K562 (cell line): ENCODE data around the gene DPP3. TPM values are rescaled to one million over a fixed set of nuclear protein-coding genes. Genes with fewer than 3 reads are reported as not detected.

Experiments used
- ATAC-seq: fragments of 200-7000 bp; cut with Tn5 transposase; 3 replicates; pipeline ENCODE4 v1.9.1; 2020; ENCODE audit warnings: moderate library complexity
- BruUV-seq: library from RNA; stranded (reverse); fragments of 400-500 nt; replicated peaks from 2 replicates; lab custom pipeline; 2021; lab: Mats Ljungman, UMichigan
- CTCF ChIA-PET: fragments of 300-600 bp; formaldehyde crosslinking; extraction: SDS; loops from one replicate; lab custom pipeline; 2021; ENCODE audit warnings: low intra/inter-chr PET ratio; lab: Yijun Ruan, JAX
- POLR2A ChIA-PET: fragments of 300-600, 350-650 bp; sonication (Branson Sonifier 250); formaldehyde crosslinking; extraction: SDS; loops from one replicate; lab custom pipeline; 2021; ENCODE audit warnings: antibody characterized with exemption, inconsistent platforms; lab: Yijun Ruan, JAX
- DNase-seq, 4 experiments: peaks; one replicate each; pipeline versions ENCODE4 v3.0.0 to v3.0.0-alpha.2; 2011 to 2018; ENCODE audit warnings: low spot score in 3 of 4, mixed read lengths in 3 of 4; ENCODE audit errors: extremely low read depth in 1 of 4
- FAIRE-seq: peaks from 2 replicates; lab custom pipeline; 2011; peaks lifted over from hg19 to GRCh38; lab: Jason Lieb, UNC
- H2AFZ ChIP-seq: 2 replicates; pipeline ENCODE4 v1.6.0; 2011; ENCODE audit warnings: low read depth, low read length, control low read depth, inconsistent platforms
- H3K27ac ChIP-seq: fragments of 200-600 bp; 3 replicates; pipeline ENCODE4 v1.8.0; 2011; ENCODE audit warnings: low read depth, mild to moderate bottlenecking, control low read depth, inconsistent platforms, low read length, moderate library complexity, mixed read lengths; ENCODE audit errors: extremely low read depth
- H3K27me3 ChIP-seq, 2 experiments: fragments of 300-600 bp in 1 of 2; 2 replicates in 1 of 2; 3 replicates in 1 of 2; pipeline versions ENCODE4 v1.6.0 to v1.8.0; 2011; ENCODE audit warnings: inconsistent platforms in 2 of 2, low read length in 2 of 2, mild to moderate bottlenecking in 1 of 2, mixed read lengths in 1 of 2, moderate library complexity in 1 of 2; ENCODE audit not compliant: control insufficient read depth in 2 of 2, insufficient read depth in 2 of 2
- H3K36me3 ChIP-seq: fragments of 300-600 bp; 3 replicates; pipeline ENCODE4 v1.8.0; 2011; ENCODE audit warnings: mild to moderate bottlenecking, low read length, inconsistent platforms; ENCODE audit not compliant: control insufficient read depth, insufficient read depth
- H3K4me1 ChIP-seq, 2 experiments: fragments of 200-600 bp in 1 of 2; replicated peaks in 1 of 2; 2 replicates in 1 of 2; 3 replicates in 1 of 2; pipeline versions ENCODE4 v1.5.1 to v1.8.0; 2011; ENCODE audit warnings: inconsistent platforms in 2 of 2, low read length in 2 of 2, mild to moderate bottlenecking in 1 of 2, mixed read lengths in 1 of 2, moderate library complexity in 1 of 2; ENCODE audit not compliant: control insufficient read depth in 2 of 2, insufficient read depth in 2 of 2
- H3K4me2 ChIP-seq: 2 replicates; pipeline ENCODE4 v1.6.1; 2011; ENCODE audit warnings: low read length, control low read depth, inconsistent platforms, mixed read lengths; ENCODE audit not compliant: insufficient read depth
- H3K4me3 ChIP-seq: fragments of 200-600 bp; sonication (generic), shearing (Covaris generic); 2 replicates; pipeline ENCODE4 v1.5.1; 2016; ENCODE audit warnings: control low read depth, inconsistent platforms
- H3K79me2 ChIP-seq: fragments of 200-600 bp; 3 replicates; pipeline ENCODE4 v1.8.0; 2011; ENCODE audit warnings: low read length, inconsistent platforms; ENCODE audit not compliant: control insufficient read depth, insufficient read depth
- H3K9ac ChIP-seq, 2 experiments: 2 replicates each; pipeline versions ENCODE4 v1.6.0 to v1.6.1; 2011; ENCODE audit warnings: low read depth in 2 of 2, low read length in 2 of 2, control low read depth in 1 of 2, inconsistent platforms in 1 of 2, mild to moderate bottlenecking in 1 of 2, mixed read lengths in 1 of 2; ENCODE audit not compliant: insufficient read depth in 1 of 2
- H3K9me1 ChIP-seq: one replicate; pipeline ENCODE4 v1.6.0; 2011; ENCODE audit warnings: inconsistent platforms, mild to moderate bottlenecking, low read length, moderate library complexity; ENCODE audit not compliant: control insufficient read depth, insufficient read depth
- H3K9me3 ChIP-seq: replicated peaks from 2 replicates; pipeline ENCODE4 v1.5.1; 2011; ENCODE audit warnings: low read depth, low read length, inconsistent platforms; ENCODE audit not compliant: control insufficient read depth, insufficient read depth
- H4K20me1 ChIP-seq: replicated peaks from 2 replicates; pipeline ENCODE4 v1.6.1; 2011; ENCODE audit warnings: low read length, inconsistent platforms, mixed read lengths; ENCODE audit not compliant: control insufficient read depth, insufficient read depth
- CC2D1A ChIP-seq: fragments of 450-650 bp; IDR thresholded peaks from 2 replicates; pipeline ENCODE4 v1.6.1; 2017; ENCODE audit warnings: mild to moderate bottlenecking
- CHD4 ChIP-seq: fragments of 200-600 bp; sonication (generic); IDR thresholded peaks from 3 replicates; pipeline ENCODE4 v1.6.1; 2012; ENCODE audit warnings: low read depth, mild to moderate bottlenecking, mixed read lengths, low read length, inconsistent platforms; ENCODE audit not compliant: insufficient read depth, insufficient replicate concordance, poor library complexity, severe bottlenecking
- EHMT2 ChIP-seq: fragments of 450-650 bp; IDR thresholded peaks from 2 replicates; pipeline ENCODE4 v1.6.1; 2018; ENCODE audit warnings: antibody characterized with exemption
- FOS ChIP-seq: IDR thresholded peaks from 3 replicates; pipeline ENCODE4 v1.6.1; 2011; ENCODE audit not compliant: insufficient read length; ENCODE audit errors: extremely low read depth
- IRF1 ChIP-seq: sonication (generic); formaldehyde crosslinking; IDR thresholded peaks from 2 replicates; pipeline ENCODE4 v1.8.0; 2022; ENCODE audit warnings: missing genetic modification reagents, mild to moderate bottlenecking, borderline replicate concordance
- NEUROD1 ChIP-seq: fragments of 150-350 bp; IDR thresholded peaks from 2 replicates; pipeline ENCODE4 v1.6.1; 2014; ENCODE audit warnings: borderline replicate concordance, low read length, low read depth; ENCODE audit not compliant: partially characterized antibody
- NR0B1 ChIP-seq: fragments of 450-650 bp; IDR thresholded peaks from one replicate; pipeline ENCODE4 v1.6.1; 2018; ENCODE audit warnings: mild to moderate bottlenecking, moderate library complexity; ENCODE audit not compliant: partially characterized antibody
- POLR3G ChIP-seq: IDR thresholded peaks from 2 replicates; pipeline ENCODE4 v1.6.1; 2011; ENCODE audit not compliant: insufficient read length, insufficient replicate concordance; ENCODE audit errors: extremely low read depth
- PTRF ChIP-seq: fragments of 450-650 bp; IDR thresholded peaks from 2 replicates; pipeline ENCODE4 v1.6.1; 2016; ENCODE audit warnings: mild to moderate bottlenecking, missing genetic modification characterization, missing compliant biosample characterization
- PURB ChIP-seq: sonication (generic); formaldehyde crosslinking; IDR thresholded peaks from 2 replicates; pipeline ENCODE4 v1.9.0; 2021; ENCODE audit warnings: low read depth, mild to moderate bottlenecking, missing genetic modification reagents
- SMAD3 ChIP-seq: fragments of 450-650 bp; formaldehyde crosslinking; conservative IDR thresholded peaks from 2 replicates; pipeline ENCODE4 v1.4.0; 2020; ENCODE audit warnings: mild to moderate bottlenecking
- SMARCA4 ChIP-seq: fragments of 450-650 bp; IDR thresholded peaks from 2 replicates; pipeline ENCODE4 v1.6.1; 2016
- SMC3 ChIP-seq: conservative IDR thresholded peaks from 2 replicates; pipeline ENCODE4 v1.6.1; 2011; ENCODE audit warnings: low read depth, low read length, improper control_type of control experiment; ENCODE audit not compliant: insufficient read depth
- SRSF3 ChIP-seq: fragments of 200-400 bp; formaldehyde crosslinking; IDR thresholded peaks from 2 replicates; pipeline ENCODE4 v1.6.1; 2016; ENCODE audit warnings: mild to moderate bottlenecking, low read length, moderate library complexity; ENCODE audit not compliant: insufficient read depth
- THRAP3 ChIP-seq: fragments of 450-650 bp; IDR thresholded peaks from 2 replicates; pipeline ENCODE4 v1.6.1; 2016; ENCODE audit warnings: mild to moderate bottlenecking, inconsistent platforms, borderline replicate concordance
- TRIM28 ChIP-seq: fragments of 450-650 bp; IDR thresholded peaks from 2 replicates; pipeline ENCODE4 v1.6.1; 2017
- ZNF146 ChIP-seq: IDR thresholded peaks from one replicate; pipeline ENCODE4 v1.6.1; 2018; ENCODE audit warnings: missing compliant biosample characterization; ENCODE audit not compliant: unreplicated experiment
- WGBS: fragments of 100-300 bp; shearing (Covaris generic); methylation state at CpG from one replicate; pipeline ENCODE4 v1.1.6; 2016; ENCODE audit warnings: low coverage, mixed read lengths; ENCODE audit not compliant: insufficient coverage; ENCODE audit errors: missing lambda C conversion rate; 5-methylcytosine and 5-hydroxymethylcytosine counted together
- in situ Hi-C: fragments of 300-500 bp; cut with MboI; formaldehyde crosslinking; loops from 4 replicates; pipeline ENCODE4 v1.15.0; 2018; ENCODE audit warnings: inconsistent platforms, mixed read lengths
- intact Hi-C: fragments of 100-400 bp; cut with micrococcal nuclease; formaldehyde crosslinking; loops from 2 replicates; pipeline ENCODE4 v1.14.2; 2022
- polyA plus RNA-seq, 8 experiments: library from polyadenylated mRNA; depleted of rRNA in 4 of 8; stranded (reverse) in 5 of 8; unstranded in 3 of 8; fragments of >200 nt; fragmentation: Nextera tagmentation in 2 of 8; fragmentation: Illumina TruSeq in 1 of 8; extraction: Ambion mirVana in 2 of 8; extraction: Trizol in 1 of 8; gene quantifications; 2 replicates each; pipeline versions ENCODE4 v1.2.1 to v1.2.3, GENCODE V29; 2011 to 2014; ENCODE audit warnings: inconsistent platforms in 1 of 8, missing spikeins in 1 of 8
- total RNA-seq, 7 experiments: library from RNA; depleted of rRNA in 6 of 7; stranded (reverse); fragments of >200 nt in 6 of 7; fragmentation: Illumina TruSeq in 2 of 7; extraction: Trizol in 2 of 7; gene quantifications; 2 replicates each; pipeline versions ENCODE4 v1.2.1 to v1.2.3, GENCODE V29; 2011 to 2021; ENCODE audit warnings: low replicate concordance in 1 of 7

DPP3 gene
- total and polyA plus RNA-seq, 9 of the 15 experiments (the other 6 are each of a cell fraction or from before 2014, with no cell fraction given) = 3.7 to 69.2 (median 43.3) TPM

- CTCF ChIA-PET = interaction anchor here (0.7 kb wide), 1 partner anchor 58 kb away, joined by 6 read pairs; no protein-coding TSS in a partner anchor
- H3K4me2 ChIP-seq = peak overlapping the region; percentile 69
- POLR2A ChIA-PET = interaction anchor here (0.6 to 2.6 kb wide), 6 partner anchors 12 to 850 kb away, joined by 3 to 18 read pairs (median 4); partner anchors contain the start of genes DPP3 and MRPL11
- ATAC-seq (peak; percentile 67), DNase-seq (peak in 2 of 4 experiments; percentile 51 to 62), FAIRE-seq (no peak)
- H4K20me1 ChIP-seq = peaks cover 4% of the 10 kb centered on the region; the same call in 1 of the 2 replicates
- H3K4me3 ChIP-seq = peak overlapping the region; percentile 56
- H3K9ac ChIP-seq = peak overlapping the region; percentile 35 to 83; a peak in 3 of 4 replicates
- no peaks in the 10 kb centered on the region; the same call in 2 of the 3 replicates for H3K36me3 ChIP-seq
- intact Hi-C loops = no loop called here
- in situ Hi-C loops = no loop called here
- H3K27ac ChIP-seq = no peak overlapping the region
- no TSS peak for BruUV-seq
- no peaks in the 10 kb centered on the region for H3K27me3 ChIP-seq
- H2AFZ ChIP-seq = peak overlapping the region; percentile 74
- H3K4me1 ChIP-seq = peaks cover 0 to 24% of the 10 kb centered on the region in 2 experiments; a peak in 3 of 5 replicates
- H3K9me1 ChIP-seq = no peaks in the 10 kb centered on the region
- H3K9me3 ChIP-seq = no peaks in the 10 kb centered on the region
- H3K79me2 ChIP-seq = no peaks in the 10 kb centered on the region
- WGBS = 10% methylated on average over 28 of the region's 72 CpGs
- TF ChIP-seq TRIM28 (no peak), SMC3 (no peak), EHMT2 (no peak), SRSF3 (no peak), ZNF146 (no peak), NR0B1 (no peak), CHD4 (no peak), CC2D1A (no peak), THRAP3 (no peak), FOS (no peak), POLR3G (no peak), PURB (CRISPR knock-in tag) (no peak), NEUROD1 (no peak), IRF1 (CRISPR knock-in tag) (no peak), SMAD3 (CRISPR knock-in tag) (no peak), PTRF (no peak), SMARCA4 (no peak)
These were observed 13.1 kb upstream of the DPP3 start for GRCh38 chr11:66467034-66467659.
